Thoracic aorta (tissue), 2 donors: ENCODE results near the gene LSM14A. TPM values are rescaled to one million over a fixed set of nuclear protein-coding genes. Genes with fewer than 3 reads are reported as not detected.

Experiments used
- ATAC-seq: fragments of 150-250 bp; one replicate; pipeline ENCODE4 v1.8.0; 2017; ENCODE audit warnings: low read depth; ENCODE audit not compliant: insufficient number of reproducible peaks, low FRiP score
- DNase-seq: peaks from one replicate; pipeline ENCODE4 v3.0.0-alpha.2; 2020; ENCODE audit warnings: low spot score
- H3K27ac ChIP-seq, 2 donors: fragments of 200-600 bp; sonication (generic); 1 replicate in 1 of 2; 2 replicates in 1 of 2; pipeline ENCODE4 v1.5.1; 2016; ENCODE audit warnings: mild to moderate bottlenecking in 2 of 2, moderate library complexity in 2 of 2
- H3K27me3 ChIP-seq: fragments of 200-600 bp; sonication (generic); replicated peaks from 2 replicates; pipeline ENCODE4 v1.6.0; 2016; ENCODE audit warnings: mild to moderate bottlenecking; ENCODE audit not compliant: insufficient read depth
- H3K36me3 ChIP-seq: fragments of 200-600 bp; sonication (generic); one replicate; pipeline ENCODE4 v1.5.1; 2016
- H3K4me1 ChIP-seq, 2 donors: fragments of 200-600 bp; sonication (generic); 1 replicate in 1 of 2; 2 replicates in 1 of 2; pipeline versions ENCODE4 v1.5.1 to v1.6.0; 2016; ENCODE audit warnings: low read depth in 2 of 2, mild to moderate bottlenecking in 1 of 2; ENCODE audit not compliant: control insufficient read depth in 1 of 2
- H3K4me3 ChIP-seq: fragments of 200-600 bp; sonication (generic); 2 replicates; pipeline ENCODE4 v1.5.1; 2016; ENCODE audit warnings: mild to moderate bottlenecking
- H3K9me3 ChIP-seq: fragments of 200-600 bp; sonication (generic); 2 replicates; pipeline ENCODE4 v1.5.1; 2016
- total RNA-seq, 2 donors: library from RNA; depleted of rRNA; stranded (reverse); fragments of >200 nt; gene quantifications; one replicate each; pipeline versions ENCODE4 v1.1.0 to v1.2.3, GENCODE V29; 2016
- TF ChIP-seq, protein P1 (sequence below): fragments of 200-600 bp; sonication (generic); IDR thresholded peaks from one replicate; pipeline ENCODE4 v1.5.1; 2019; ENCODE audit warnings: antibody characterized with exemption

Gene LSM14A
- total RNA-seq, 2 donors from 2014 or later, result 79.1 to 133 TPM

DNA sequence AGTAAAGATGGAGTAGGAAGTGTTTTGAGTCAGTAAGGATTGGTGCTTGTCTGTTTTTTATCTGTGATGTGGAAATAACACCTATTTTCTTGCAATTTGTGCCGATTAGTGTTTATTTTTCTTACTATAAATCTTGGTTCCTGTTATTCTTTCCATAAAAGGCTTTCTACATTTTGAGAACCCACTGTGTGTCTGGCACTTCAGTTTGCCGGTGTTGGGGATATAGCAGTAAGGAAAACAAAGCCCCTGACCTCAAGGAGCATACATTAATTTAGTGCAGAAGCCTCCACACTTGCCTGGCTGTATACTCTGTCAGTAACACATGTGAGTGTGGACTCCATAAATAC lies 46.5 kb downstream of the LSM14A start:
- DNase-seq (no peak), ATAC-seq (no peak)
- peaks cover 21% of the 10 kb centered on the region for H3K36me3 ChIP-seq
- no peak overlapping the region for H3K4me3 ChIP-seq
- peaks cover 10 to 13% of the 10 kb centered on the region in 2 donors for H3K4me1 ChIP-seq
- TF ChIP-seq, protein P1, sequence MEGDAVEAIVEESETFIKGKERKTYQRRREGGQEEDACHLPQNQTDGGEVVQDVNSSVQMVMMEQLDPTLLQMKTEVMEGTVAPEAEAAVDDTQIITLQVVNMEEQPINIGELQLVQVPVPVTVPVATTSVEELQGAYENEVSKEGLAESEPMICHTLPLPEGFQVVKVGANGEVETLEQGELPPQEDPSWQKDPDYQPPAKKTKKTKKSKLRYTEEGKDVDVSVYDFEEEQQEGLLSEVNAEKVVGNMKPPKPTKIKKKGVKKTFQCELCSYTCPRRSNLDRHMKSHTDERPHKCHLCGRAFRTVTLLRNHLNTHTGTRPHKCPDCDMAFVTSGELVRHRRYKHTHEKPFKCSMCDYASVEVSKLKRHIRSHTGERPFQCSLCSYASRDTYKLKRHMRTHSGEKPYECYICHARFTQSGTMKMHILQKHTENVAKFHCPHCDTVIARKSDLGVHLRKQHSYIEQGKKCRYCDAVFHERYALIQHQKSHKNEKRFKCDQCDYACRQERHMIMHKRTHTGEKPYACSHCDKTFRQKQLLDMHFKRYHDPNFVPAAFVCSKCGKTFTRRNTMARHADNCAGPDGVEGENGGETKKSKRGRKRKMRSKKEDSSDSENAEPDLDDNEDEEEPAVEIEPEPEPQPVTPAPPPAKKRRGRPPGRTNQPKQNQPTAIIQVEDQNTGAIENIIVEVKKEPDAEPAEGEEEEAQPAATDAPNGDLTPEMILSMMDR, result no peak
- no peaks in the 10 kb centered on the region for H3K9me3 ChIP-seq
- H3K27me3 ChIP-seq, result no peaks in the 10 kb centered on the region
- H3K27ac ChIP-seq, result peak overlapping the region in 1 of 2 donors; percentile 13

DNA sequence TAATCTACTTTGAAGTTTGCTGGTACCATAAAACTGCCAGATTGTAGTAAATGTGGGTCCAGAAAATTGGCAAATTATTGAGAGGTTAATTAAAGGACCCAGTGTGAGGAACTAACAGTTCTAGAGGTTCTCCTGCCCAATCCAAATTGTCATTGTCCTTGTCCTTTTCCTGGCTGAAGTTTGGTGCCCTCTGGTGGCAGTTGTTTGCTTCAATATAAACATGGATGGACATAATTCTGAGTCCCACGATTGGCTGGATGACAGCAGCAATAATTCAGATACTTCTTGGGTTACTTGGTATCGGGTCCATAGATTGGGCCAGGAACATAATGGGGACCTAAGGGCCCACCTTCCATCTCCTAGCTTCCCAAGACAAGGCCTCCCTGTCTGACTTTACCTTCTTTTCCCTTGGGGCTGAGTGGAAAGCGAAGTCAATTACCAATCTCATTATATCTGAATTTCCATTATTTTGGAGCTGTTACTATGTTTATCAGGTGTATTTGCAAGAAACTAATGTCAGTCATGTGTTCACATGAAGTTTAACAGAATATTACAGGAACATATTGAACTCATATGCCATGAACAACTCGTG lies 48.3 kb downstream of the LSM14A start:
- H3K27ac ChIP-seq, result no peak overlapping the region
- ATAC-seq (peak; percentile 12), DNase-seq (peak; percentile 47)
- TF ChIP-seq, protein P1, result peak; percentile 69
- peaks cover 10 to 17% of the 10 kb centered on the region in 2 donors for H3K4me1 ChIP-seq
- no peak overlapping the region for H3K4me3 ChIP-seq
- H3K9me3 ChIP-seq, result no peaks in the 10 kb centered on the region
- peaks cover 30% of the 10 kb centered on the region for H3K36me3 ChIP-seq
- H3K27me3 ChIP-seq, result no peaks in the 10 kb centered on the region

DNA sequence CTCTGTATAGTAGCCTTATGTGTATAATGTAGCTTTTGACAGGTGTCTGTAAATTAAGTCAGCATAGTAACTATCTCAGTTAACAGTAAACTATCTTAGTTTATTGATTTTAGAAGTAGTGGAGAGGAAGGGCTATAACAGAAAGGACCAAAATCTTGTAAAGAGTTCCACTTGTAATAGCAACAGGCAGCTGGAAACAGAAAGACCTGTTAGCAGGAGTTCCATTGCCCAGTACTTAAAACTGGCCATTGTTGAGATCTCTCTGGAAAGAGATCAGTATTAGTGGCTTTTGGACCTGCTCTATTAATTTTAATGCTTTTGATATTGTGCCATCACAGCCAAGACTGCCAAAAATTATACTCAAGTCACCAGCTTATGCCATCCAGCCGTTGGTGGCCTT lies 50.1 kb downstream of the LSM14A start:
- Histone ChIP-seq H3K4me3 (no peak overlapping the region), H3K9me3 (no peaks in the 10 kb centered on the region), H3K36me3 (peaks cover 30% of the 10 kb centered on the region), H3K4me1 (peaks cover 10 to 17% of the 10 kb centered on the region in 2 donors), H3K27ac (no peak overlapping the region), H3K27me3 (no peaks in the 10 kb centered on the region)
- ATAC-seq (no peak), DNase-seq (no peak)
- TF ChIP-seq, protein P1, result no peak

DNA sequence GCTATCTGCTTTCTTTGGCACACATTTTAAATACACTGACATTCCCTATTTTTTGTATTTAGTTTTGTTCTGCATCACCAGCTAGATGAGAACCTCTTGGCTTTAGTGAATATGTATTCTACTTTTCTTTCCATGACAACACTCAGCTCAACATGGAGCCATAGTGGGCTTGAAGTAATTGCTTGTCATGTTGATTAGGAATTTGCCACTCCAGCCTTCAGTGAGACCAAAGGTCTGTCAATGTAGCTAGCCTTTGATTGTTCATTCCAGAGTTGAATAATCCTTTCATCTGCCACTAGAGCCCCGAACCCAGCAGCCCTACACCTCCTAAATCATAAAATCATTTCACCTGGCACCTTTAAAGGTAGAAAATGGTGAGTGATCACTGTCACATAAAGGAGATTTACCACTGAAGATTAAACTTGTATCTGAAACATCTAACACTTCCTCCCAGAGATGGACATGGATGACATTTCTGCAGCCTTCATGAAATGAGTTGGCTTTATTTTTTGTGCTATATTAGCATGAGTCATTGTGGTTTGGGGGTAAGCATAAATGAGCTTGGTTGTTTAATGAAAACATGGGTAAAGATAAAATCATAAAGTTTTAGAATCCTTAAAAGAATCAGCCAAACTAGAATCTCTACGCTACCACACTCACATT lies 52.8 kb downstream of the LSM14A start:
- ATAC-seq (no peak), DNase-seq (no peak)
- H3K27ac ChIP-seq, result no peak overlapping the region
- H3K4me1 ChIP-seq, result peaks cover 0 to 10% of the 10 kb centered on the region in 2 donors
- TF ChIP-seq, protein P1, result no peak
- no peaks in the 10 kb centered on the region for H3K9me3 ChIP-seq
- no peak overlapping the region for H3K4me3 ChIP-seq
- H3K27me3 ChIP-seq, result no peaks in the 10 kb centered on the region
- H3K36me3 ChIP-seq, result peaks cover 26% of the 10 kb centered on the region

DNA sequence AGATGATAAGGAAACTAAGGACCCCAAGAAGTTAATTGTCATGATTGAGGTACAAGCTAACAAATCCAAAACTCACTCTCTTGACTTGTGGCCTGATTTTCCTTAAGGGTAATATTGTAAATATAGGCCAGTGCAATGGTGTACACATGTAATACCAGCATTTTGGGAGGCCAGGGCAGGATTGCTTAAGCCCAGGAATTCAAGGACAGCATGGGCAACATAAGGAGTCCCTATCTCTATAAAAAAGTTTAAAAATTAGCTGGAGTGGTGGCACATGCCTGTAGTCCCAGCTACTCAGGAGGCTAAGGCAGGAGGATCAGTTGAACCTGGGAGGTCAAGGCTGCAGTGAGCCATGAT lies 53.3 kb downstream of the LSM14A start:
- Histone ChIP-seq H3K4me3 (no peak overlapping the region), H3K36me3 (peaks cover 26% of the 10 kb centered on the region), H3K27me3 (no peaks in the 10 kb centered on the region), H3K27ac (no peak overlapping the region), H3K4me1 (peaks cover 0 to 10% of the 10 kb centered on the region in 2 donors), H3K9me3 (no peaks in the 10 kb centered on the region)
- DNase-seq (no peak), ATAC-seq (no peak)
- TF ChIP-seq, protein P1, result no peak
